Gastroesophageal sphincter (tissue), 3 donors: Measurements from ENCODE around the gene PCYT1A.

ENCODE experiments used
- POLR2A ChIP-seq, 2 donors: fragments of 450-650 bp; IDR thresholded peaks; one replicate each; pipeline ENCODE4 v1.6.1; 2017; ENCODE audit warnings: antibody characterized with exemption in 2 of 2, mild to moderate bottlenecking in 2 of 2, moderate library complexity in 1 of 2
- TF ChIP-seq, protein P1 (sequence below), 4 experiments: fragments of 200-600 bp in 2 of 4; fragments of 450-650 bp in 2 of 4; sonication (generic) in 1 of 4; IDR thresholded peaks; one replicate each; pipeline ENCODE4 v1.5.1; 2017 to 2019; ENCODE audit warnings: antibody characterized with exemption in 4 of 4, mild to moderate bottlenecking in 2 of 4, moderate library complexity in 2 of 4

- no peak for TF ChIP-seq POLR2A (IDR thresholded peaks at IDR 0.05)
- TF ChIP-seq, protein P1, sequence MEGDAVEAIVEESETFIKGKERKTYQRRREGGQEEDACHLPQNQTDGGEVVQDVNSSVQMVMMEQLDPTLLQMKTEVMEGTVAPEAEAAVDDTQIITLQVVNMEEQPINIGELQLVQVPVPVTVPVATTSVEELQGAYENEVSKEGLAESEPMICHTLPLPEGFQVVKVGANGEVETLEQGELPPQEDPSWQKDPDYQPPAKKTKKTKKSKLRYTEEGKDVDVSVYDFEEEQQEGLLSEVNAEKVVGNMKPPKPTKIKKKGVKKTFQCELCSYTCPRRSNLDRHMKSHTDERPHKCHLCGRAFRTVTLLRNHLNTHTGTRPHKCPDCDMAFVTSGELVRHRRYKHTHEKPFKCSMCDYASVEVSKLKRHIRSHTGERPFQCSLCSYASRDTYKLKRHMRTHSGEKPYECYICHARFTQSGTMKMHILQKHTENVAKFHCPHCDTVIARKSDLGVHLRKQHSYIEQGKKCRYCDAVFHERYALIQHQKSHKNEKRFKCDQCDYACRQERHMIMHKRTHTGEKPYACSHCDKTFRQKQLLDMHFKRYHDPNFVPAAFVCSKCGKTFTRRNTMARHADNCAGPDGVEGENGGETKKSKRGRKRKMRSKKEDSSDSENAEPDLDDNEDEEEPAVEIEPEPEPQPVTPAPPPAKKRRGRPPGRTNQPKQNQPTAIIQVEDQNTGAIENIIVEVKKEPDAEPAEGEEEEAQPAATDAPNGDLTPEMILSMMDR (IDR thresholded peaks at IDR 0.05), result no peak
Measured at GRCh38 chr3:196207159-196207832, 80.2 kb downstream of the PCYT1A start.
